Endothelial cell of umbilical vein (primary cell): ENCODE data around the gene AMZ2. TPM values are rescaled to one million over a fixed set of nuclear protein-coding genes. Genes with fewer than 3 reads are reported as not detected.
"Not testable (repeated sequence)": the region's sequence is repeated elsewhere in the genome, so short reads cannot be mapped to it uniquely, and the experiment has no call there.

Experiments
- BruUV-seq: library from RNA; stranded (reverse); fragments of 400-500 nt; replicated peaks from 2 replicates; lab custom pipeline; 2021; lab: Mats Ljungman, UMichigan
- CTCF ChIA-PET: fragments of 300-600, 350-600 bp; sonication (Branson Sonifier 250); formaldehyde crosslinking; loops from one replicate; lab custom pipeline; 2021; ENCODE audit warnings: antibody characterized with exemption, inconsistent platforms; lab: Charles Lee
- POLR2A ChIA-PET: fragments of 300-600, 350-600 bp; sonication (Branson Sonifier 250); formaldehyde crosslinking; loops from one replicate; lab custom pipeline; 2021; ENCODE audit warnings: antibody characterized with exemption, inconsistent platforms; lab: Charles Lee
- DNase-seq: peaks from one replicate; pipeline ENCODE4 v3.0.0-alpha.2; 2011; ENCODE audit warnings: low read depth, low spot score
- FAIRE-seq: peaks from 2 replicates; lab custom pipeline; 2011; peaks lifted over from hg19 to GRCh38; lab: Jason Lieb, UNC
- H2AFZ ChIP-seq: 2 replicates; pipeline ENCODE4 v1.6.0; 2012; ENCODE audit warnings: low read depth, low read length, control low read depth, inconsistent platforms
- H3K27ac ChIP-seq: 2 replicates; pipeline ENCODE4 v1.5.1; 2011; ENCODE audit warnings: low read depth, mild to moderate bottlenecking, control low read depth, low read length, moderate library complexity; ENCODE audit not compliant: insufficient read depth
- H3K27me3 ChIP-seq, 2 experiments: 2 replicates each; pipeline versions ENCODE4 v1.6.0 to v1.6.1; 2011; ENCODE audit warnings: low read length in 2 of 2, mixed read lengths in 1 of 2; ENCODE audit not compliant: control insufficient read depth in 2 of 2, insufficient read depth in 2 of 2
- H3K36me3 ChIP-seq, 2 experiments: 2 replicates in 1 of 2; 3 replicates in 1 of 2; pipeline ENCODE4 v1.5.1; 2011; ENCODE audit warnings: low read length in 2 of 2, mild to moderate bottlenecking in 1 of 2, moderate library complexity in 1 of 2; ENCODE audit not compliant: control insufficient read depth in 2 of 2, insufficient read depth in 2 of 2; ENCODE audit errors: extremely low read depth in 1 of 2
- H3K4me1 ChIP-seq: 3 replicates; pipeline ENCODE4 v1.5.1; 2011; ENCODE audit warnings: mild to moderate bottlenecking, low read length; ENCODE audit not compliant: control insufficient read depth, insufficient read depth; ENCODE audit errors: extremely low read depth
- H3K4me2 ChIP-seq: 2 replicates; pipeline ENCODE4 v1.6.1; 2011; ENCODE audit warnings: low read length, control low read depth, mixed read lengths; ENCODE audit not compliant: insufficient read depth
- H3K4me3 ChIP-seq, 3 experiments: fragments of 200-600 bp in 1 of 3; sonication (generic), shearing (Covaris generic) in 1 of 3; replicated peaks in 1 of 3; 2 replicates each; pipeline ENCODE4 v1.5.1; 2011 to 2016; ENCODE audit warnings: control low read depth in 3 of 3, low read length in 3 of 3, mild to moderate bottlenecking in 2 of 3, inconsistent platforms in 1 of 3, low read depth in 1 of 3, moderate library complexity in 1 of 3; ENCODE audit not compliant: insufficient read depth in 1 of 3
- H3K79me2 ChIP-seq: 2 replicates; pipeline ENCODE4 v1.6.0; 2012; ENCODE audit warnings: low read length, inconsistent platforms; ENCODE audit not compliant: control insufficient read depth, insufficient read depth
- H3K9ac ChIP-seq: replicated peaks from 2 replicates; pipeline ENCODE3; 2011; ENCODE audit warnings: low read length, control low read depth; ENCODE audit not compliant: insufficient read depth; ENCODE audit errors: extremely low read depth
- H3K9me1 ChIP-seq: replicated peaks from 3 replicates; pipeline ENCODE4 v1.6.0; 2011; ENCODE audit warnings: mild to moderate bottlenecking, low read length; ENCODE audit not compliant: control insufficient read depth, insufficient read depth; ENCODE audit errors: extremely low read depth
- H3K9me3 ChIP-seq: replicated peaks from 2 replicates; pipeline ENCODE4 v1.5.1; 2012; ENCODE audit warnings: low read length, inconsistent platforms; ENCODE audit not compliant: control insufficient read depth, insufficient read depth
- H4K20me1 ChIP-seq: replicated peaks from 2 replicates; pipeline ENCODE3; 2011; ENCODE audit warnings: mild to moderate bottlenecking, low read length; ENCODE audit not compliant: control insufficient read depth, insufficient read depth; ENCODE audit errors: extremely low read depth
- CTCF ChIP-seq, 2 donors: IDR thresholded peaks; 1 replicate in 1 of 2; 2 replicates in 1 of 2; pipeline ENCODE4 v1.5.1; 2011; ENCODE audit warnings: low read length in 2 of 2, mild to moderate bottlenecking in 2 of 2, moderate library complexity in 2 of 2, control low read depth in 1 of 2, inconsistent platforms in 1 of 2, low read depth in 1 of 2; ENCODE audit not compliant: insufficient read depth in 1 of 2; ENCODE audit errors: extremely low read depth in 1 of 2
- EZH2 ChIP-seq: IDR thresholded peaks from 2 replicates; pipeline ENCODE4 v1.6.1; 2012; ENCODE audit warnings: borderline replicate concordance, low read depth, mild to moderate bottlenecking, moderate library complexity, low read length, inconsistent platforms; ENCODE audit not compliant: severe bottlenecking
- FOS ChIP-seq: IDR thresholded peaks from 2 replicates; pipeline ENCODE4 v1.6.1; 2011; ENCODE audit warnings: mild to moderate bottlenecking, low read length, moderate library complexity, borderline replicate concordance; ENCODE audit not compliant: insufficient read depth
- GATA2 ChIP-seq: IDR thresholded peaks from 2 replicates; pipeline ENCODE4 v1.7.0; 2011; ENCODE audit warnings: low read depth, mild to moderate bottlenecking, moderate library complexity, mixed read lengths, low read length; ENCODE audit not compliant: insufficient read length, insufficient read depth
- JUN ChIP-seq: IDR thresholded peaks from 2 replicates; pipeline ENCODE4 v1.6.1; 2011; ENCODE audit warnings: borderline replicate concordance, low read depth; ENCODE audit not compliant: insufficient read length, insufficient read depth
- MAX ChIP-seq: IDR thresholded peaks from 2 replicates; pipeline ENCODE4 v1.6.1; 2011; ENCODE audit not compliant: insufficient read depth, insufficient read length
- MYC ChIP-seq: IDR thresholded peaks from one replicate; pipeline ENCODE4 v1.6.1; 2011; ENCODE audit warnings: mild to moderate bottlenecking, low read depth, low read length
- POLR2A ChIP-seq: IDR thresholded peaks from 2 replicates; pipeline ENCODE4 v1.6.1; 2012; ENCODE audit warnings: low read depth, mild to moderate bottlenecking, control low read depth, low read length
- POLR2AphosphoS5 ChIP-seq: IDR thresholded peaks from 2 replicates; pipeline ENCODE4 v1.6.1; 2012; ENCODE audit warnings: low read depth, mild to moderate bottlenecking, control low read depth, low read length, moderate library complexity; ENCODE audit not compliant: insufficient read depth
- dilution Hi-C: fragments of 300-500 bp; cut with MboI; formaldehyde crosslinking; loops from one replicate; pipeline ENCODE4 v1.15.0; 2019; ENCODE audit warnings: low sequenced_read_pairs; ENCODE audit not compliant: extremely low pct_ligation_motif_present
- intact Hi-C: fragments of 100-400 bp; cut with micrococcal nuclease; formaldehyde crosslinking; loops from one replicate; pipeline ENCODE4 v1.10.0; 2022
- polyA plus RNA-seq, 4 experiments: library from polyadenylated mRNA; depleted of rRNA in 3 of 4; stranded (reverse) in 3 of 4; unstranded in 1 of 4; fragments of >200 nt; gene quantifications; 2 replicates each; pipeline versions ENCODE4 v1.2.1 to v1.2.3, GENCODE V29; 2011 to 2012; ENCODE audit warnings: missing spikeins in 1 of 4
- total RNA-seq: library from RNA; stranded (reverse); gene quantifications from 2 replicates; pipeline ENCODE4 v1.2.3, GENCODE V29; 2021

AMZ2 gene
- total and polyA plus RNA-seq, 2 donors (not counting 3 experiments of a cell fraction or from before 2014, with no cell fraction given) = 46.7 to 57.3 TPM

GRCh38 chr17:68231541-68231940, 16.3 kb upstream of the AMZ2 start:
- no peak overlapping the region for H3K9ac ChIP-seq
- dilution Hi-C loops = no loop called here
- H3K27me3 ChIP-seq = no peaks in the 10 kb centered on the region
- H3K9me1 ChIP-seq = no peaks in the 10 kb centered on the region
- no peaks in the 10 kb centered on the region for H3K79me2 ChIP-seq
- CTCF ChIA-PET = no interaction called here
- BruUV-seq = no TSS peak
- intact Hi-C loops = no loop called here
- H4K20me1 ChIP-seq = no peaks in the 10 kb centered on the region
- no peak for TF ChIP-seq GATA2
- no peak for TF ChIP-seq FOS
- no peak for TF ChIP-seq MYC
- no peak for TF ChIP-seq EZH2
- TF ChIP-seq CTCF (IDR thresholded peaks at IDR 0.05; ENCODE audit: extremely low read depth in 1 of 2, insufficient read depth in 1 of 2, low read depth in 1 of 2, low read length in 2 of 2) = no peak
- no peak for TF ChIP-seq POLR2A
- no peak for TF ChIP-seq POLR2AphosphoS5
- no peak for TF ChIP-seq MAX
- no peak for TF ChIP-seq JUN
- no peak overlapping the region for H3K4me2 ChIP-seq
- no peaks in the 10 kb centered on the region for H3K9me3 ChIP-seq
- POLR2A ChIA-PET = no interaction called here
- DNase-seq = no peak
- no peak for FAIRE-seq
- H3K27ac ChIP-seq = no peak overlapping the region
- H2AFZ ChIP-seq = no peak overlapping the region
- no peak overlapping the region for H3K4me3 ChIP-seq
- H3K4me1 ChIP-seq = no peaks in the 10 kb centered on the region
- H3K36me3 ChIP-seq = no peaks in the 10 kb centered on the region

- H3K4me3 ChIP-seq, H3K9me3 ChIP-seq, intact Hi-C loops, FAIRE-seq, H3K79me2 ChIP-seq, H4K20me1 ChIP-seq, H3K36me3 ChIP-seq, H3K27ac ChIP-seq, H3K9ac ChIP-seq, DNase-seq, CTCF ChIA-PET, H3K4me2 ChIP-seq, H3K9me1 ChIP-seq, BruUV-seq, H3K4me1 ChIP-seq, dilution Hi-C loops, H3K27me3 ChIP-seq, H2AFZ ChIP-seq: not testable (repeated sequence)
- POLR2A ChIA-PET = interaction anchor here (0.6 to 0.7 kb wide), 2 partner anchors 14 to 57 kb away, joined by 3 read pairs; no protein-coding TSS in a partner anchor
Measured at GRCh38 chr17:68232741-68233140, 15.1 kb upstream of the AMZ2 start.

GRCh38 chr17:68234726-68235335, 13.0 kb upstream of the AMZ2 start:
- H3K9ac ChIP-seq, H3K9me3 ChIP-seq, H3K4me3 ChIP-seq, H4K20me1 ChIP-seq, H3K9me1 ChIP-seq, H3K4me2 ChIP-seq, CTCF ChIA-PET, BruUV-seq, H3K27ac ChIP-seq, H3K27me3 ChIP-seq, H3K79me2 ChIP-seq, POLR2A ChIA-PET, H3K36me3 ChIP-seq, DNase-seq, intact Hi-C loops, dilution Hi-C loops, H3K4me1 ChIP-seq, H2AFZ ChIP-seq: not testable (repeated sequence)
- peak; percentile 31 for FAIRE-seq
